PC-9 (cell line): ENCODE results near the gene FLNC. TPM values are rescaled to one million over a fixed set of nuclear protein-coding genes. Genes with fewer than 3 reads are reported as not detected.

Experiments
- BruUV-seq: library from RNA; stranded (reverse); fragments of 400-500 nt; replicated peaks from 2 replicates; lab custom pipeline; 2021; lab: Mats Ljungman, UMichigan
- CTCF ChIA-PET: fragments of 300-600 bp; sonication (Branson Sonifier 250); formaldehyde crosslinking; loops from one replicate; lab custom pipeline; 2022; ENCODE audit warnings: antibody characterized with exemption; lab: Charles Lee
- POLR2A ChIA-PET: fragments of 300-600 bp; sonication (Branson Sonifier 250); formaldehyde crosslinking; loops from one replicate; lab custom pipeline; 2022; ENCODE audit warnings: antibody characterized with exemption; ENCODE audit not compliant: unreplicated experiment; lab: Charles Lee
- DNase-seq, 2 experiments: peaks; one replicate each; pipeline versions ENCODE4 v3.0.0 to v3.0.0-alpha.2; 2015 to 2022; ENCODE audit warnings: mixed read lengths in 1 of 2
- H2AFZ ChIP-seq: fragments of 200-600 bp; sonication (generic); 2 replicates; pipeline ENCODE4 v1.8.1; 2017; ENCODE audit warnings: antibody characterized with exemption
- H3F3A ChIP-seq: fragments of 200-600 bp; sonication (generic); 2 replicates; pipeline ENCODE4 v1.8.1; 2017; ENCODE audit warnings: antibody characterized with exemption, mild to moderate bottlenecking, low read depth; ENCODE audit not compliant: insufficient read depth
- H3K27ac ChIP-seq: fragments of 200-600 bp; sonication (generic); 2 replicates; pipeline ENCODE4 v1.6.1; 2016; ENCODE audit warnings: mixed run types
- H3K27me3 ChIP-seq: fragments of 200-600 bp; sonication (generic); 2 replicates; pipeline ENCODE4 v1.6.1; 2016; ENCODE audit warnings: low read depth, mixed run types; ENCODE audit not compliant: insufficient read depth
- H3K36me3 ChIP-seq: fragments of 200-600 bp; sonication (generic); 2 replicates; pipeline ENCODE4 v1.6.1; 2016; ENCODE audit warnings: low read depth, mixed run types
- H3K4me1 ChIP-seq: fragments of 200-600 bp; sonication (generic); replicated peaks from 2 replicates; pipeline ENCODE4 v1.6.1; 2016; ENCODE audit warnings: mixed run types; ENCODE audit not compliant: insufficient read depth
- H3K4me2 ChIP-seq: fragments of 200-600 bp; sonication (generic); 2 replicates; pipeline ENCODE4 v1.6.1; 2017; ENCODE audit warnings: mixed run types
- H3K4me3 ChIP-seq: fragments of 200-600 bp; sonication (generic); 2 replicates; pipeline ENCODE4 v1.6.1; 2016; ENCODE audit warnings: mixed run types
- H3K79me2 ChIP-seq: fragments of 200-600 bp; sonication (generic); 2 replicates; pipeline ENCODE4 v1.6.1; 2017; ENCODE audit warnings: low read depth, mixed run types
- H3K9me2 ChIP-seq: fragments of 200-600 bp; sonication (generic); 2 replicates; pipeline ENCODE4 v1.8.1; 2017; ENCODE audit warnings: mild to moderate bottlenecking; ENCODE audit not compliant: insufficient read depth
- H3K9me3 ChIP-seq: fragments of 200-600 bp; sonication (generic); 2 replicates; pipeline ENCODE4 v1.8.1; 2016; ENCODE audit warnings: low read depth; ENCODE audit not compliant: insufficient read depth
- H4K20me1 ChIP-seq: fragments of 200-600 bp; sonication (generic); 2 replicates; pipeline ENCODE4 v1.8.1; 2017; ENCODE audit not compliant: insufficient read depth
- CTCF ChIP-seq: fragments of 200-600 bp; sonication (generic); conservative IDR thresholded peaks from 2 replicates; pipeline ENCODE4 v1.6.1; 2017; ENCODE audit warnings: mixed run types, antibody characterized with exemption, mild to moderate bottlenecking, moderate library complexity
- EZH2 ChIP-seq: fragments of 200-600 bp; sonication (generic); IDR thresholded peaks from 2 replicates; pipeline ENCODE4 v1.8.0; 2017; ENCODE audit warnings: antibody characterized with exemption, low read depth
- intact Hi-C: fragments of 100-400 bp; cut with micrococcal nuclease; formaldehyde crosslinking; loops from one replicate; pipeline ENCODE4 v1.10.0; 2022; ENCODE audit not compliant: unreplicated experiment
- total RNA-seq: library from RNA; stranded (reverse); gene quantifications from 2 replicates; pipeline ENCODE4 v1.2.3, GENCODE V29; 2021

Gene FLNC
- total RNA-seq, 1 experiment from 2014 or later = 75.5 TPM

DNA sequence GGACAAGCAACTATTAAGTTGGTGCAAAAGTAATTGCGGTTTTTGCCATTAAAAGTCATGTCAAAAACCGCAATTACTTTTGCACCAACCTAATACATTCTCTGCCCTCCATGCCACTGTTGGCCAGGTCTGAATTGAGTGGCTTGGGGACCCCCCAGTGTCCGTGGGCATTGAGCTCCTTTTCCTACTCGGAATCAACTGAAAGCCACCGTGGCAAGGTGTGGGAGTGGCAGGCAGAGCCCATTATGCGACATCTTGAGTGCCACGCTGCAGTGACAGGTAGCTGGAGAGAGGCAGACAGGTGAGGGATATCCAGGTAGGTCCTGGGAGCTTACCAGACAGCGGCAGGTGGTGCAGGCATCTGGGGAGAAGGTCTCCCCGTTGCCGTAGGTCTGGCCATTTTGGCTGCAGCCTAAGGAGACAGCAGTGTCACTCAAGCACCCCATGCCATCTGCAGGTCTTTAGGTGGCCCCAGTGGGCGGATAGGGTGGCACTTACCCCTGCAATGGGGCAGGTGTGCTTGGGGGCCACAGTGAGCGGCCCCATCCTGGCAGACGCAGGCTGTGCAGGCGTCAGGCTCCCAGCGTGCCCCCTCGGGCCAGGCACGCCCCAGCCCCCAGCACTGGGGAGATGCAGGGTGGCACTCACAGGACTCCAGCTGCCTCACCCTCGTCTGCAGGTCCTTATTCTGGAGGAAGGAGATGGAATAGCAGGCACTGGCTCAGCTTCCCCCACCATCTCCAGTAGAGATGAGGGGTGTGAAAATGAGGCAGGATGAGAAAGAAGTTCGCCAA is 76.8 kb downstream of the FLNC start:
- no TSS peak for BruUV-seq
- no peak for DNase-seq
- no peaks in the 10 kb centered on the region for H3K79me2 ChIP-seq
- CTCF ChIA-PET = interaction anchor here (0.7 kb wide), 1 partner anchor 263 kb away, joined by 6 read pairs; no protein-coding TSS in a partner anchor
- H3K27ac ChIP-seq = no peak overlapping the region
- H2AFZ ChIP-seq = no peak overlapping the region
- H3K27me3 ChIP-seq = no peaks in the 10 kb centered on the region
- no peaks in the 10 kb centered on the region for H3K9me2 ChIP-seq
- H3K4me3 ChIP-seq = no peak overlapping the region
- no peaks in the 10 kb centered on the region for H3K36me3 ChIP-seq
- no peaks in the 10 kb centered on the region for H4K20me1 ChIP-seq
- POLR2A ChIA-PET = interaction anchor here (0.6 kb wide), 1 partner anchor 145 kb away, joined by 3 read pairs; no protein-coding TSS in a partner anchor
- H3K9me3 ChIP-seq = no peaks in the 10 kb centered on the region
- intact Hi-C loops = no loop called here
- H3K4me1 ChIP-seq = peaks cover 26% of the 10 kb centered on the region
- TF ChIP-seq CTCF (no peak), EZH2 (no peak)
- H3K4me2 ChIP-seq = no peak overlapping the region
- H3F3A ChIP-seq = peaks cover 16% of the 10 kb centered on the region; the same call in 1 of the 2 replicates

Other genes starting within 250 kb of the FLNC start
- 0.57 and 0.78 TPM in 2 replicates for gene GARIN1A, start 158.1 kb upstream of the FLNC start, total RNA-seq
- gene CALU, start 91.0 kb upstream of the FLNC start, total RNA-seq = 109 and 152 TPM in 2 replicates
- not detected in 2 replicates for gene OPN1SW, start 54.6 kb upstream of the FLNC start, total RNA-seq
- gene CCDC136, start 38.4 kb upstream of the FLNC start, total RNA-seq = 7.1 and 9.8 TPM in 2 replicates
- gene ATP6V1F, start 32.5 kb downstream of the FLNC start, total RNA-seq = 114 and 169 TPM in 2 replicates
- 9.9 and 15.4 TPM in 2 replicates for gene KCP, start 80.3 kb downstream of the FLNC start, total RNA-seq
- 3.4 and 5.8 TPM in 2 replicates for gene IRF5, start 107.5 kb downstream of the FLNC start, total RNA-seq
- gene TNPO3, start 224.7 kb downstream of the FLNC start, total RNA-seq = 56.6 and 59.2 TPM in 2 replicates